NCI-H2171 (cell line): Measurements from ENCODE around the gene SYCE1.
"Not testable (repeated sequence)": the region's sequence is repeated elsewhere in the genome, so short reads cannot be mapped to it uniquely, and the experiment has no call there.

Experiments used
- DNase-seq: peaks from one replicate; lab custom pipeline; 2025; lab: John Stamatoyannopoulos, UW

SYCE1 gene

GRCh38 chr10:133565441-133566294 lies at the start of gene SYCE1:
TSS of gene SYCE1 (minus strand) at chr10:133565583. CDS start at chr10:133565529, 54 bp downstream.
- no peak for DNase-seq

- DNase-seq, result peak; percentile 6
Observed at GRCh38 chr10:133614830-133615580, 49.6 kb upstream of the SYCE1 start.

GRCh38 chr10:133613699-133614098 lies 48.3 kb upstream of the SYCE1 start:
- no peak for DNase-seq

- no peak for DNase-seq
Observed at GRCh38 chr10:133611079-133611478, 45.7 kb upstream of the SYCE1 start.

- DNase-seq, result no peak
Observed at GRCh38 chr10:133608855-133609254, 43.5 kb upstream of the SYCE1 start.

- DNase-seq, result not testable (repeated sequence)
Observed at GRCh38 chr10:133603434-133603833, 38.1 kb upstream of the SYCE1 start.

GRCh38 chr10:133600657-133601056 lies 35.3 kb upstream of the SYCE1 start:
- no peak for DNase-seq

GRCh38 chr10:133599869-133600268 lies 34.5 kb upstream of the SYCE1 start:
- not testable (repeated sequence) for DNase-seq

- no peak for DNase-seq
Observed at GRCh38 chr10:133592716-133593115, 27.3 kb upstream of the SYCE1 start.

- no peak for DNase-seq
Observed at GRCh38 chr10:133590970-133591359, 25.6 kb upstream of the SYCE1 start.

GRCh38 chr10:133590226-133590969 lies 25.0 kb upstream of the SYCE1 start:
- DNase-seq, result no peak

- DNase-seq, result not testable (repeated sequence)
Observed at GRCh38 chr10:133577037-133577436, 11.7 kb upstream of the SYCE1 start.

GRCh38 chr10:133573460-133573859 lies 8.1 kb upstream of the SYCE1 start:
- DNase-seq, result not testable (repeated sequence)

GRCh38 chr10:133572055-133572454 lies 6.7 kb upstream of the SYCE1 start:
- not testable (repeated sequence) for DNase-seq

GRCh38 chr10:133569801-133570200 lies 4.4 kb upstream of the SYCE1 start:
- DNase-seq, result not testable (repeated sequence)

GRCh38 chr10:133568831-133569527 lies 3.6 kb upstream of the SYCE1 start:
- not testable (repeated sequence) for DNase-seq

- no peak for DNase-seq
Observed at GRCh38 chr10:133568287-133568614, 2.9 kb upstream of the SYCE1 start.

GRCh38 chr10:133567609-133568286 lies 2.4 kb upstream of the SYCE1 start:
- DNase-seq, result no peak

GRCh38 chr10:133567119-133567518 lies 1.7 kb upstream of the SYCE1 start:
- no peak for DNase-seq

GRCh38 chr10:133564816-133565215 lies 567 bp downstream of the SYCE1 start:
- DNase-seq, result no peak

GRCh38 chr10:133559216-133559615 lies 6.2 kb downstream of the SYCE1 start:
- DNase-seq, result no peak
